ENCODE measurements around the gene MTMR4. TPM values are rescaled to one million over a fixed set of nuclear protein-coding genes. Genes with fewer than 3 reads are reported as not detected.

Gene MTMR4
- polyA plus RNA-seq, 1 of the 3 experiments (the other 2 are of a cell fraction): 23.3 TPM

DNA sequence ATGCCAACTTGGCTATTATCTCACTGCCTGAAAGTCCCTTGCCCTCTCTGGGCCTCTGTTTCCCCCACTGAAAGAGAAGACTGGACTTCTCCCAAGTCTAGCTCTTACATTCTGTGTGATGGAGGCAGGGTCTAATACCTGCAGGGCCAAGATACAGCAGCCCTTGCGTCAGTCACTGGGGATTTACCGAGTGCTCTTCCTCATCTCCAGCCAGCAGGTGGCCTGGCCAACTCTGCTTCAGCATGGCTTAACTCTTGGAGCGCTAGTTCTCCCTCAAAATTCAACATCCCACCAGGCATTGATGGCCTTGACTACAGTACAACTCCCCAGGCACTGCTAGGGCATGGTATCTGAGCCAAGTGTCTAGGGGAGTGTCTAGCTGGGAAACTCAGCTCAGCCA, 19.9 kb upstream of the MTMR4 start:
- no peaks in the 10 kb centered on the region for H4K20me1 ChIP-seq (ENCODE audit: insufficient read depth)
- no peaks in the 10 kb centered on the region for H3K9me2 ChIP-seq
- H3K4me1 ChIP-seq (ENCODE audit: control insufficient read depth in 1 of 2, insufficient read depth in 2 of 2, low read depth in 1 of 2, low read length in 1 of 2): peaks cover 5 to 14% of the 10 kb centered on the region in 2 experiments; a peak in 2 of 4 replicates
- DNase-seq: no peak
- TF ChIP-seq, protein P1, sequence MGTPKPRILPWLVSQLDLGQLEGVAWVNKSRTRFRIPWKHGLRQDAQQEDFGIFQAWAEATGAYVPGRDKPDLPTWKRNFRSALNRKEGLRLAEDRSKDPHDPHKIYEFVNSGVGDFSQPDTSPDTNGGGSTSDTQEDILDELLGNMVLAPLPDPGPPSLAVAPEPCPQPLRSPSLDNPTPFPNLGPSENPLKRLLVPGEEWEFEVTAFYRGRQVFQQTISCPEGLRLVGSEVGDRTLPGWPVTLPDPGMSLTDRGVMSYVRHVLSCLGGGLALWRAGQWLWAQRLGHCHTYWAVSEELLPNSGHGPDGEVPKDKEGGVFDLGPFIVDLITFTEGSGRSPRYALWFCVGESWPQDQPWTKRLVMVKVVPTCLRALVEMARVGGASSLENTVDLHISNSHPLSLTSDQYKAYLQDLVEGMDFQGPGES (IDR thresholded peaks at IDR 0.05; ENCODE audit: low read depth, low read length): no peak
- TF ChIP-seq GABPA (IDR thresholded peaks at IDR 0.05; ENCODE audit: low read depth) (no peak), ZBTB33 (IDR thresholded peaks at IDR 0.05; ENCODE audit: borderline replicate concordance, low read depth) (no peak), TAF1 (IDR thresholded peaks at IDR 0.05; ENCODE audit: borderline replicate concordance, low read depth, low read length) (no peak), ELF1 (IDR thresholded peaks at IDR 0.05) (no peak), RCOR1 (IDR thresholded peaks at IDR 0.05; ENCODE audit: low read length) (no peak)
- TF ChIP-seq, protein P2, sequence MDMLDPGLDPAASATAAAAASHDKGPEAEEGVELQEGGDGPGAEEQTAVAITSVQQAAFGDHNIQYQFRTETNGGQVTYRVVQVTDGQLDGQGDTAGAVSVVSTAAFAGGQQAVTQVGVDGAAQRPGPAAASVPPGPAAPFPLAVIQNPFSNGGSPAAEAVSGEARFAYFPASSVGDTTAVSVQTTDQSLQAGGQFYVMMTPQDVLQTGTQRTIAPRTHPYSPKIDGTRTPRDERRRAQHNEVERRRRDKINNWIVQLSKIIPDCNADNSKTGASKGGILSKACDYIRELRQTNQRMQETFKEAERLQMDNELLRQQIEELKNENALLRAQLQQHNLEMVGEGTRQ (IDR thresholded peaks at IDR 0.05; ENCODE audit: borderline replicate concordance, low read depth, low read length): no peak
- TF ChIP-seq, protein P3, sequence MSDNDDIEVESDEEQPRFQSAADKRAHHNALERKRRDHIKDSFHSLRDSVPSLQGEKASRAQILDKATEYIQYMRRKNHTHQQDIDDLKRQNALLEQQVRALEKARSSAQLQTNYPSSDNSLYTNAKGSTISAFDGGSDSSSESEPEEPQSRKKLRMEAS (IDR thresholded peaks at IDR 0.05; ENCODE audit: low read depth): no peak
- 84% methylated on average over 3 of the region's 3 CpGs for WGBS (ENCODE audit: low lambda C conversion rate)
- no peaks in the 10 kb centered on the region; the same call in 1 of the 2 replicates for H3K27me3 ChIP-seq (ENCODE audit: insufficient read depth)
- H3K9ac ChIP-seq: no peak overlapping the region
- no peaks in the 10 kb centered on the region for H3K79me2 ChIP-seq (ENCODE audit: insufficient read depth)
- no peaks in the 10 kb centered on the region for H3K9me3 ChIP-seq
- H2AFZ ChIP-seq (ENCODE audit: low read depth): no peak overlapping the region
- H3K4me3 ChIP-seq (ENCODE audit: low read depth in 2 of 2, low read length in 1 of 2): no peak overlapping the region
- ChIA-PET POLR2A (interaction anchor here (1.4 kb wide), 1 partner anchor 20 kb away, joined by 5 read pairs; the partner anchor contains the start of gene MTMR4), CTCF (interaction anchor here (0.9 to 10.3 kb wide), 6 partner anchors 8 to 173 kb away, joined by 3 to 112 read pairs (median 5); no protein-coding TSS in a partner anchor)
- H3K36me3 ChIP-seq (replicated peaks in 1 of 2; ENCODE audit: control insufficient read depth in 1 of 2, insufficient read depth in 2 of 2, low read length in 1 of 2): no peaks in the 10 kb centered on the region
- H3F3A ChIP-seq (replicated peaks; ENCODE audit: insufficient read depth): no peaks in the 10 kb centered on the region
- H3K4me2 ChIP-seq: no peak overlapping the region
- no peak overlapping the region for H3K27ac ChIP-seq (ENCODE audit: low read depth in 2 of 2, low read length in 1 of 2)

DNA sequence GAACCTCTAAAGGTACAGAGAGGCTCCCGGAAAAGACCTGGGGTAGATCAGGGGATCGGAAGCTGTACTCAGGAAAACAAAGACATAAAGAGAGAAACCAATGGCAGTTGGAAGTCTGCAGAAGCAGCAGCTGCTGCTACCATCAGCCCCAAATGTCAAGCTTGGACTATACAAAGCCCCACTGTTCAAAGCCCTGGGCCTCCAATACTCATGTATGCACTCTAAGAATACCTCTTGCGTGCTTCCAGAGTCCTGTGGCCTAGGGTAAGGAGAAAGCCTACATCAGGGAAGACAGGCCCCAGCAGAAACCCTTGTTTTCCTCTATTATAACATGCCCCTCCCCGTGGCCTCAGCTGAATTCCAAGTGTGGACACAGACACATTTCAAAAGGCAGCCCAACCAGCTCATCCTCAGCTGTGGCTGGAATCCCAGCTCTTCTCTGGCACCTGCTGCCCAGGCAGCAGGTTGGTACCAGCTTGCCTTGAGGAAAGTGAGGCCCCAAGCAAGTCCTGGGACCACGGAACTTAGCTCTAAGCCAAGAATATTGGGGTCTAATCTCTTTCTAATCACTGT, 19.3 kb upstream of the MTMR4 start:
- no peaks in the 10 kb centered on the region; the same call in 1 of the 2 replicates for H3K27me3 ChIP-seq (ENCODE audit: insufficient read depth)
- ChIA-PET CTCF (interaction anchor here (0.9 to 10.3 kb wide), 6 partner anchors 9 to 174 kb away, joined by 3 to 112 read pairs (median 5); no protein-coding TSS in a partner anchor), POLR2A (interaction anchor here (0.6 to 1.4 kb wide), 2 partner anchors 19 to 32 kb away, joined by 3 to 5 read pairs; partner anchors contain the start of gene MTMR4)
- TF ChIP-seq RFX5 (IDR thresholded peaks at IDR 0.05; ENCODE audit: low read length): no peak
- no peak for TF ChIP-seq YY1 (IDR thresholded peaks at IDR 0.05; ENCODE audit: low read depth)
- TF ChIP-seq, protein P4, sequence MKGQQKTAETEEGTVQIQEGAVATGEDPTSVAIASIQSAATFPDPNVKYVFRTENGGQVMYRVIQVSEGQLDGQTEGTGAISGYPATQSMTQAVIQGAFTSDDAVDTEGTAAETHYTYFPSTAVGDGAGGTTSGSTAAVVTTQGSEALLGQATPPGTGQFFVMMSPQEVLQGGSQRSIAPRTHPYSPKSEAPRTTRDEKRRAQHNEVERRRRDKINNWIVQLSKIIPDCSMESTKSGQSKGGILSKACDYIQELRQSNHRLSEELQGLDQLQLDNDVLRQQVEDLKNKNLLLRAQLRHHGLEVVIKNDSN (IDR thresholded peaks at IDR 0.05; ENCODE audit: borderline replicate concordance, low read depth): no peak
- no peak for TF ChIP-seq RXRA (IDR thresholded peaks at IDR 0.05; ENCODE audit: borderline replicate concordance, low read depth)
- TF ChIP-seq TAF1 (IDR thresholded peaks at IDR 0.05; ENCODE audit: borderline replicate concordance, low read depth, low read length): no peak
- TF ChIP-seq NRF1 (IDR thresholded peaks at IDR 0.05; ENCODE audit: low read depth, low read length): no peak
- TF ChIP-seq FOXM1 (IDR thresholded peaks at IDR 0.05; ENCODE audit: low read depth): no peak
- TF ChIP-seq SMC3 (IDR thresholded peaks at IDR 0.05; ENCODE audit: low read depth, low read length): no peak
- no peak for TF ChIP-seq REST (IDR thresholded peaks at IDR 0.05; ENCODE audit: low read depth, low read length)
- no peak for TF ChIP-seq POLR2AphosphoS5 (IDR thresholded peaks at IDR 0.05; ENCODE audit: low read depth, low read length)
- no peak for TF ChIP-seq ELF1 (IDR thresholded peaks at IDR 0.05)
- TF ChIP-seq MXI1 (IDR thresholded peaks at IDR 0.05; ENCODE audit: low read depth, low read length): no peak

More for the DNA sequence above, 19.3 kb upstream of the MTMR4 start:
- Histone ChIP-seq H3K4me2 (no peak overlapping the region), H3K27ac (ENCODE audit: low read depth in 2 of 2, low read length in 1 of 2) (no peak overlapping the region), H3K9me3 (no peaks in the 10 kb centered on the region), H3K9ac (no peak overlapping the region), H3F3A (replicated peaks; ENCODE audit: insufficient read depth) (no peaks in the 10 kb centered on the region), H3K4me3 (ENCODE audit: low read depth in 2 of 2, low read length in 1 of 2) (no peak overlapping the region), H3K4me1 (ENCODE audit: control insufficient read depth in 1 of 2, insufficient read depth in 2 of 2, low read depth in 1 of 2, low read length in 1 of 2) (peaks cover 5 to 16% of the 10 kb centered on the region in 2 experiments; a peak in 2 of 4 replicates), H3K79me2 (ENCODE audit: insufficient read depth) (no peaks in the 10 kb centered on the region), H2AFZ (ENCODE audit: low read depth) (no peak overlapping the region), H4K20me1 (ENCODE audit: insufficient read depth) (no peaks in the 10 kb centered on the region), H3K9me2 (no peaks in the 10 kb centered on the region), H3K36me3 (replicated peaks in 1 of 2; ENCODE audit: control insufficient read depth in 1 of 2, insufficient read depth in 2 of 2, low read length in 1 of 2) (no peaks in the 10 kb centered on the region)
- WGBS (ENCODE audit: low lambda C conversion rate): 78% methylated on average over 5 of the region's 5 CpGs
- DNase-seq: no peak
